Natural killer cell (primary cell): Measurements from ENCODE around the gene SNX7. TPM values are rescaled to one million over a fixed set of nuclear protein-coding genes. Genes with fewer than 3 reads are reported as not detected.

ENCODE experiments used
- ATAC-seq, 3 donors: fragments of 150-1000 bp in 2 of 3; fragments of 200-7000 bp in 1 of 3; cut with Tn5 transposase; 1 replicate in 1 of 3; 2 replicates in 2 of 3; pipeline ENCODE4 v1.10.0; 2021; ENCODE audit warnings: mild to moderate bottlenecking in 2 of 3, moderate library complexity in 2 of 3
- DNase-seq, 2 donors: peaks; one replicate each; pipeline versions ENCODE4 v3.0.0 to v3.0.0-alpha.2; 2013 to 2021; ENCODE audit warnings: mixed read lengths in 1 of 2
- H3K27ac ChIP-seq: one replicate; pipeline ENCODE4 v1.5.1; 2013; ENCODE audit warnings: mild to moderate bottlenecking, low read length
- H3K27me3 ChIP-seq: one replicate; pipeline ENCODE4 v1.6.1; 2013; ENCODE audit warnings: low read length; ENCODE audit not compliant: control insufficient read depth, insufficient read depth
- H3K36me3 ChIP-seq: one replicate; pipeline ENCODE4 v1.6.1; 2013; ENCODE audit warnings: low read length; ENCODE audit not compliant: control insufficient read depth, insufficient read depth
- H3K4me1 ChIP-seq: one replicate; pipeline ENCODE4 v1.6.1; 2013; ENCODE audit warnings: low read length; ENCODE audit not compliant: control insufficient read depth, insufficient read depth
- H3K4me3 ChIP-seq: one replicate; pipeline ENCODE4 v1.5.1; 2013; ENCODE audit warnings: low read length
- H3K9me3 ChIP-seq: one replicate; pipeline ENCODE4 v1.6.1; 2013; ENCODE audit warnings: low read length; ENCODE audit not compliant: control insufficient read depth, insufficient read depth
- H3K27ac Mint-ChIP-seq, 2 donors: one replicate each; pipeline ENCODE4 v1.8.0; 2022; ENCODE audit warnings: mild to moderate bottlenecking in 2 of 2, mixed read lengths in 2 of 2, moderate library complexity in 1 of 2
- H3K27me3 Mint-ChIP-seq, 2 donors: one replicate each; pipeline ENCODE4 v1.8.0; 2022; ENCODE audit warnings: low read depth in 2 of 2, mixed read lengths in 2 of 2
- H3K36me3 Mint-ChIP-seq: one replicate; pipeline ENCODE4 v1.8.0; 2022; ENCODE audit warnings: mixed read lengths
- H3K4me1 Mint-ChIP-seq, 2 donors: one replicate each; pipeline ENCODE4 v1.8.0; 2022; ENCODE audit warnings: mixed read lengths in 2 of 2
- H3K4me3 Mint-ChIP-seq: one replicate; pipeline ENCODE4 v1.8.0; 2022; ENCODE audit warnings: mild to moderate bottlenecking, moderate library complexity, mixed read lengths
- H3K9me3 Mint-ChIP-seq, 2 donors: one replicate each; pipeline ENCODE4 v1.8.0; 2022; ENCODE audit warnings: mixed read lengths in 2 of 2
- WGBS: methylation state at CpG from one replicate; pipeline ENCODE4 v1.1.7; 2013; ENCODE audit warnings: missing lambda C conversion rate; ENCODE audit not compliant: insufficient coverage; 5-methylcytosine and 5-hydroxymethylcytosine counted together
- intact Hi-C: fragments of 100-400 bp; cut with micrococcal nuclease; formaldehyde crosslinking; loops from one replicate; pipeline ENCODE4 v1.14.2; 2022
- total RNA-seq, 4 donors: library from RNA; stranded (reverse); fragments of 120-200 nt in 1 of 4; gene quantifications; one replicate each; pipeline versions ENCODE4 v1.2.3 to v1.2.4, GENCODE V29; 2013 to 2022
- TF ChIP-seq, protein P1 (sequence below): fragments of 200-600 bp; IDR thresholded peaks from one replicate; pipeline ENCODE4 v1.8.0; 2022; ENCODE audit warnings: antibody characterized with exemption

The SNX7 gene
- total RNA-seq, 3 donors from 2014 or later (not counting 1 experiment from before 2014, with no cell fraction given), result 0.14 to 0.93 TPM; not detected in 1

DNA sequence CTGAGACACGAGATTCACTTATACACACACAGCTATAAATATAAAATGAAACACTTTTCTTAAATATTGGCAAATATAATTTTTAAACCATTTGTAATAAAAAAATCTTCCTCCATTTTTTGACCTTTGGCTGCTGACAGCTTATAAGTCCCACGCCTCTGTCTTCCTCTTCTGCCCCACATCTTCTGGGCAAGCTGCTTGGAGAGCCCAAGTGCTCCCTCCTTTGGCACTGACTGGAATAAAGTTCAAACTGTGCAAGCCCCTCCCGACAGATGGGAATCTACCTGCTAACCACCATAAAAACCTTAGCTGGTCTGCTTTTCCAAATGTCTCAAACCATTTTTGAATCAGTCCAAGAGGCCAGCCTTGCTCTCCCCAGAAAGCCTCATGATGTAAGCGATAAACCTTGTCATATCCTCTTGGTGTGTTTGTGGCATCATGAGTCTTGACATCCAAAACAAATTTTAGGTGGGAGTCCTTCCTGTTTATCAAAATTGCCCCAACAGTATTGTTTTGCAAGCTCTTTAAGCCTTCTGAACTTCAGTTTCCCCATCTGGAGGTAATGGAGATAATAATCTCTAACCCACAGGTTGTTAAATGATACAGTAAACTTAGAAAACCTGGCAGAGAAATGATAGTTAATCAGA lies 99.8 kb downstream of the SNX7 start:
- 92% methylated on average over 3 of the region's 4 CpGs for WGBS
- intact Hi-C loops, result no loop called here
- H3K27ac Mint-ChIP-seq, result no peak overlapping the region
- Histone ChIP-seq H3K27me3 (no peaks in the 10 kb centered on the region), H3K4me1 (no peaks in the 10 kb centered on the region), H3K27ac (no peak overlapping the region), H3K4me3 (no peak overlapping the region), H3K9me3 (no peaks in the 10 kb centered on the region), H3K36me3 (no peaks in the 10 kb centered on the region)
- DNase-seq, result no peak
- no peaks in the 10 kb centered on the region for H3K27me3 Mint-ChIP-seq
- peaks cover 0 to 4% of the 10 kb centered on the region in 2 donors for H3K9me3 Mint-ChIP-seq
- H3K36me3 Mint-ChIP-seq, result no peaks in the 10 kb centered on the region
- no peak overlapping the region for H3K4me3 Mint-ChIP-seq
- no peak for ATAC-seq
- TF ChIP-seq, protein P1, sequence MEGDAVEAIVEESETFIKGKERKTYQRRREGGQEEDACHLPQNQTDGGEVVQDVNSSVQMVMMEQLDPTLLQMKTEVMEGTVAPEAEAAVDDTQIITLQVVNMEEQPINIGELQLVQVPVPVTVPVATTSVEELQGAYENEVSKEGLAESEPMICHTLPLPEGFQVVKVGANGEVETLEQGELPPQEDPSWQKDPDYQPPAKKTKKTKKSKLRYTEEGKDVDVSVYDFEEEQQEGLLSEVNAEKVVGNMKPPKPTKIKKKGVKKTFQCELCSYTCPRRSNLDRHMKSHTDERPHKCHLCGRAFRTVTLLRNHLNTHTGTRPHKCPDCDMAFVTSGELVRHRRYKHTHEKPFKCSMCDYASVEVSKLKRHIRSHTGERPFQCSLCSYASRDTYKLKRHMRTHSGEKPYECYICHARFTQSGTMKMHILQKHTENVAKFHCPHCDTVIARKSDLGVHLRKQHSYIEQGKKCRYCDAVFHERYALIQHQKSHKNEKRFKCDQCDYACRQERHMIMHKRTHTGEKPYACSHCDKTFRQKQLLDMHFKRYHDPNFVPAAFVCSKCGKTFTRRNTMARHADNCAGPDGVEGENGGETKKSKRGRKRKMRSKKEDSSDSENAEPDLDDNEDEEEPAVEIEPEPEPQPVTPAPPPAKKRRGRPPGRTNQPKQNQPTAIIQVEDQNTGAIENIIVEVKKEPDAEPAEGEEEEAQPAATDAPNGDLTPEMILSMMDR, result no peak
- H3K4me1 Mint-ChIP-seq, result no peaks in the 10 kb centered on the region

DNA sequence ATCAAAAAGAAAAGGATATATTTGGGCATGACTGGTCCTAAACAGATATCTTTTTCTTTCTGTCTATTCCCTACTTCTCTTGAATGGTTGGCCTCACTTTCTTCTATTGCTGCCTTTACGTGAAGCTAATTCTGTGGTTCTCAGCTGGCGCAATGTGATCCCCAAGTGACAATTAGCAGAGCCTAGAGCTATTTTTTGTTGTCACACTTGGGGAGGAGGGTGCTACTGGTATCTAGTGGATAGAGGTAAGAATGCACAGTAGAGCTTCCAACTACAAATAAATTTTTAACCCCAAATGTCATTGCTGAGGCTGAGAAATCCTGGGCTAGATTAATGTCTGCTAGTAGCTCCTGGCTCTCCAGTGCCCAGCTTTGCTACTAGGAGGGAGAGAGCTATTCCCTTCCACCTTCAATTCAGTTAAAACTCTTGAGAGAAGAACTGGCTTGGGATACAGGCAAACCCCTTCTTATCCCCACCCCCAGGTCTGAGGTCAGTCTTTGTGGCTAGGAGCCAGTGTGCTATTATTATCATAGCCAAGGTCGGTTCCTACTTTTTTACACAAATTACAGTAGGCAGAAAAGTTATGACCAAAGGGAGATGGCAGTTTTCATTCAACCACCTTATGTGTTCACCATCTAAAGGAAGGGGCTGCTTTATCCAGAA lies 102.1 kb downstream of the SNX7 start:
- no peaks in the 10 kb centered on the region for H3K9me3 ChIP-seq
- WGBS, result 84% methylated on average over 2 of the region's 3 CpGs
- Mint-ChIP-seq H3K27me3 (no peaks in the 10 kb centered on the region), H3K27ac (no peak overlapping the region), H3K36me3 (no peaks in the 10 kb centered on the region), H3K9me3 (peaks cover 0 to 2% of the 10 kb centered on the region in 2 donors), H3K4me1 (no peaks in the 10 kb centered on the region), H3K4me3 (no peak overlapping the region)
- TF ChIP-seq, protein P1, result no peak
- no peaks in the 10 kb centered on the region for H3K36me3 ChIP-seq
- H3K27me3 ChIP-seq, result no peaks in the 10 kb centered on the region
- H3K27ac ChIP-seq, result no peak overlapping the region
- H3K4me3 ChIP-seq, result no peak overlapping the region
- DNase-seq (no peak), ATAC-seq (no peak)
- no peaks in the 10 kb centered on the region for H3K4me1 ChIP-seq
- intact Hi-C loops, result no loop called here

DNA sequence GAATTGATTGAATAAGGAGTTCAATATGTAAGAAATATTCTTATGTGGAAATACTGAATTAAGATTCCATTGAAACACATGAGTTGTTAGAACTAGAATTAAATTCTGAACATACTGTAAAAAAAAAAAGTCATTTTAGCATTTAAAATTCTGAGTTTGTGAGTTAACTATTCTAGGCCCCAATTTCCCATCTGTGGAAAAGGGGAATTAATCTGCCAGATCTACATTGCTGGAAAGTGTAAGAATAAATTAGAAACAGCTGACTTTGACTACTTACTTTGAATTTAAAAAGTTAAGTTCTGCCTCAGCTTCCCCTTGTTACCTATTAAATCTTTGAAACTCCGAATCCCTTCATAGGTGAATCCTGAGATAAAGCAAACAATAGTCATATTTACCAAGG lies 103.0 kb downstream of the SNX7 start:
- no peak overlapping the region for H3K4me3 ChIP-seq
- H3K4me1 ChIP-seq, result no peaks in the 10 kb centered on the region
- peaks cover 0 to 2% of the 10 kb centered on the region in 2 donors for H3K9me3 Mint-ChIP-seq
- no peak overlapping the region for H3K27ac ChIP-seq
- no peak overlapping the region for H3K4me3 Mint-ChIP-seq
- no peaks in the 10 kb centered on the region for H3K36me3 Mint-ChIP-seq
- intact Hi-C loops, result no loop called here
- H3K27me3 Mint-ChIP-seq, result no peaks in the 10 kb centered on the region
- no peaks in the 10 kb centered on the region for H3K27me3 ChIP-seq
- no peaks in the 10 kb centered on the region for H3K9me3 ChIP-seq
- TF ChIP-seq, protein P1, result no peak
- no peaks in the 10 kb centered on the region for H3K4me1 Mint-ChIP-seq
- WGBS, result no CpG with 5 or more reads among the region's 1 CpG
- H3K27ac Mint-ChIP-seq, result no peak overlapping the region
- no peak for ATAC-seq
- no peak for DNase-seq
- H3K36me3 ChIP-seq, result no peaks in the 10 kb centered on the region
